Naive thymus-derived CD8-positive, alpha-beta T cell (primary cell): ENCODE results near the gene CDC42BPA. TPM values are rescaled to one million over a fixed set of nuclear protein-coding genes. Genes with fewer than 3 reads are reported as not detected.

Source experiments
- ATAC-seq, 2 donors: fragments of 150-1000 bp; cut with Tn5 transposase in 1 of 2; sonication (Bioruptor Pico), chemical (Tn5 transposase) in 1 of 2; 1 replicate in 1 of 2; 2 replicates in 1 of 2; pipeline ENCODE4 v1.10.0; 2021; ENCODE audit warnings: mild to moderate bottlenecking in 2 of 2, moderate library complexity in 2 of 2
- POLR2A ChIA-PET: fragments of 350-600 bp; sonication (Branson Sonifier 250); formaldehyde crosslinking; loops from one replicate; lab custom pipeline; 2021; ENCODE audit warnings: antibody characterized with exemption; lab: Charles Lee
- DNase-seq, 10 donors: peaks; one replicate each; pipeline versions ENCODE4 v3.0.0 to v3.0.0-alpha.2; 2020 to 2022
- H3K27ac Mint-ChIP-seq, 10 donors: one replicate each; pipeline ENCODE4 v1.8.0; 2020 to 2022; ENCODE audit warnings: mild to moderate bottlenecking in 10 of 10, mixed read lengths in 10 of 10, moderate library complexity in 4 of 10, inconsistent platforms in 1 of 10
- H3K27me3 Mint-ChIP-seq, 5 donors: one replicate each; pipeline ENCODE4 v1.8.0; 2021 to 2022; ENCODE audit warnings: mixed read lengths in 5 of 5
- H3K36me3 Mint-ChIP-seq, 3 donors: one replicate each; pipeline ENCODE4 v1.8.0; 2020 to 2022; ENCODE audit warnings: mixed read lengths in 3 of 3, mild to moderate bottlenecking in 2 of 3, inconsistent platforms in 1 of 3
- H3K4me1 Mint-ChIP-seq, 4 donors: one replicate each; pipeline ENCODE4 v1.8.0; 2021 to 2022; ENCODE audit warnings: mixed read lengths in 4 of 4
- H3K4me3 Mint-ChIP-seq, 10 donors: one replicate each; pipeline ENCODE4 v1.8.0; 2020 to 2022; ENCODE audit warnings: mild to moderate bottlenecking in 10 of 10, mixed read lengths in 10 of 10, moderate library complexity in 6 of 10, inconsistent platforms in 1 of 10
- H3K9me3 Mint-ChIP-seq, 9 donors: one replicate each; pipeline ENCODE4 v1.8.0; 2020 to 2022; ENCODE audit warnings: mixed read lengths in 9 of 9, mild to moderate bottlenecking in 3 of 9, inconsistent platforms in 1 of 9, moderate library complexity in 1 of 9
- polyA plus RNA-seq, 3 donors: library from polyadenylated mRNA; unstranded; fragments of 300-500 nt; fragmentation: Illumina TruSeq; gene quantifications; one replicate each; pipeline ENCODE4 v1.2.3, GENCODE V29; 2021
- total RNA-seq, 8 experiments: library from RNA in 2 of 8; stranded (reverse) in 2 of 8; gene quantifications; one replicate each; pipeline ENCODE4 v1.2.3 and lab custom pipeline; 2021 to 2026

The CDC42BPA gene
- total and polyA plus RNA-seq, 5 experiments from 2014 or later = 0.01 to 1.5 (median 0.18) TPM

- peaks cover 13 to 28% (median 16%) of the 10 kb centered on the region in 4 donors for H3K4me1 Mint-ChIP-seq
- no peaks in the 10 kb centered on the region for H3K9me3 Mint-ChIP-seq
- peak overlapping the region in 4 of 10 donors; percentile 45 to 65 (median 62) for H3K27ac Mint-ChIP-seq
- no peaks in the 10 kb centered on the region for H3K27me3 Mint-ChIP-seq
- ATAC-seq = no peak
- H3K36me3 Mint-ChIP-seq = peaks cover 5 to 46% (median 17%) of the 10 kb centered on the region in 3 donors
- DNase-seq = peak in 1 of 10 donors; percentile 14
- H3K4me3 Mint-ChIP-seq = no peak overlapping the region
- POLR2A ChIA-PET = no interaction called here
Measured at GRCh38 chr1:226985839-226986463, 332.3 kb downstream of the CDC42BPA start.

GRCh38 chr1:226985239-226985838, 333.0 kb downstream of the CDC42BPA start:
- ATAC-seq (no peak), DNase-seq (no peak)
- H3K9me3 Mint-ChIP-seq = no peaks in the 10 kb centered on the region
- peaks cover 5 to 46% (median 17%) of the 10 kb centered on the region in 3 donors for H3K36me3 Mint-ChIP-seq
- no peaks in the 10 kb centered on the region for H3K27me3 Mint-ChIP-seq
- no peak overlapping the region for H3K27ac Mint-ChIP-seq
- peaks cover 12 to 23% (median 13%) of the 10 kb centered on the region in 4 donors for H3K4me1 Mint-ChIP-seq
- H3K4me3 Mint-ChIP-seq = no peak overlapping the region
- POLR2A ChIA-PET = no interaction called here

GRCh38 chr1:226984521-226985238, 333.6 kb downstream of the CDC42BPA start:
- no peaks in the 10 kb centered on the region for H3K27me3 Mint-ChIP-seq
- POLR2A ChIA-PET = interaction anchor here (1.8 kb wide), 1 partner anchor 44 kb away, joined by 6 read pairs; the partner anchor contains the start of gene COQ8A
- peaks cover 6 to 16% (median 8%) of the 10 kb centered on the region in 4 donors for H3K4me1 Mint-ChIP-seq
- H3K4me3 Mint-ChIP-seq = no peak overlapping the region
- no peaks in the 10 kb centered on the region for H3K9me3 Mint-ChIP-seq
- DNase-seq = no peak
- peak overlapping the region in 3 of 10 donors; percentile 65 to 84 (median 72) for H3K27ac Mint-ChIP-seq
- peaks cover 5 to 46% (median 17%) of the 10 kb centered on the region in 3 donors for H3K36me3 Mint-ChIP-seq
- no peak for ATAC-seq

- no peak for DNase-seq
- Mint-ChIP-seq H3K4me3 (no peak overlapping the region), H3K36me3 (peaks cover 5 to 46% (median 17%) of the 10 kb centered on the region in 3 donors), H3K27ac (peak overlapping the region in 3 of 10 donors; percentile 65 to 84 (median 72)), H3K9me3 (no peaks in the 10 kb centered on the region), H3K4me1 (peaks cover 0 to 9% (median 2%) of the 10 kb centered on the region in 4 donors), H3K27me3 (no peaks in the 10 kb centered on the region)
- POLR2A ChIA-PET = interaction anchor here (1.8 kb wide), 1 partner anchor 43 kb away, joined by 6 read pairs; the partner anchor contains the start of gene COQ8A
- no peak for ATAC-seq
Measured at GRCh38 chr1:226983992-226984364, 334.3 kb downstream of the CDC42BPA start.

- Mint-ChIP-seq H3K9me3 (no peaks in the 10 kb centered on the region), H3K27me3 (no peaks in the 10 kb centered on the region), H3K4me1 (peaks cover 0 to 5% (median 2%) of the 10 kb centered on the region in 4 donors), H3K4me3 (no peak overlapping the region), H3K36me3 (peaks cover 5 to 48% (median 17%) of the 10 kb centered on the region in 3 donors), H3K27ac (peak overlapping the region in 2 of 10 donors; percentile 45 to 72)
- no peak for DNase-seq
- ATAC-seq = no peak
- POLR2A ChIA-PET = interaction anchor here (1.8 kb wide), 1 partner anchor 43 kb away, joined by 6 read pairs; the partner anchor contains the start of gene COQ8A
Measured at GRCh38 chr1:226983247-226983991, 334.9 kb downstream of the CDC42BPA start.

- Mint-ChIP-seq H3K27ac (peak overlapping the region in 1 of 10 donors; percentile 43), H3K9me3 (no peaks in the 10 kb centered on the region), H3K4me1 (peaks cover 0 to 5% (median under 1%) of the 10 kb centered on the region in 4 donors), H3K27me3 (no peaks in the 10 kb centered on the region), H3K36me3 (peaks cover 5 to 51% (median 17%) of the 10 kb centered on the region in 3 donors), H3K4me3 (no peak overlapping the region)
- POLR2A ChIA-PET = no interaction called here
- DNase-seq (no peak), ATAC-seq (no peak)
Measured at GRCh38 chr1:226982451-226983177, 335.7 kb downstream of the CDC42BPA start.

GRCh38 chr1:226981838-226982237, 336.5 kb downstream of the CDC42BPA start:
- Mint-ChIP-seq H3K9me3 (no peaks in the 10 kb centered on the region), H3K36me3 (peaks cover 3 to 45% (median 16%) of the 10 kb centered on the region in 3 donors), H3K27me3 (no peaks in the 10 kb centered on the region), H3K4me1 (peaks cover 0 to 4% (median 0%) of the 10 kb centered on the region in 4 donors), H3K27ac (no peak overlapping the region), H3K4me3 (no peak overlapping the region)
- no peak for DNase-seq
- no peak for ATAC-seq
- POLR2A ChIA-PET = interaction anchor here (0.6 kb wide), 1 partner anchor 24 kb away, joined by 3 read pairs; no protein-coding TSS in a partner anchor

GRCh38 chr1:226981386-226981817, 336.9 kb downstream of the CDC42BPA start:
- H3K27ac Mint-ChIP-seq = no peak overlapping the region
- ATAC-seq (no peak), DNase-seq (no peak)
- H3K9me3 Mint-ChIP-seq = no peaks in the 10 kb centered on the region
- POLR2A ChIA-PET = interaction anchor here (0.6 kb wide), 1 partner anchor 25 kb away, joined by 3 read pairs; no protein-coding TSS in a partner anchor
- peaks cover 0 to 2% (median 0%) of the 10 kb centered on the region in 4 donors for H3K4me1 Mint-ChIP-seq
- H3K27me3 Mint-ChIP-seq = no peaks in the 10 kb centered on the region
- no peak overlapping the region for H3K4me3 Mint-ChIP-seq
- peaks cover 0 to 44% (median 12%) of the 10 kb centered on the region in 3 donors for H3K36me3 Mint-ChIP-seq

- Mint-ChIP-seq H3K4me3 (no peak overlapping the region), H3K27ac (no peak overlapping the region), H3K9me3 (no peaks in the 10 kb centered on the region), H3K36me3 (peaks cover 0 to 38% (median 5%) of the 10 kb centered on the region in 3 donors), H3K4me1 (peaks cover 0 to 2% (median 0%) of the 10 kb centered on the region in 4 donors), H3K27me3 (no peaks in the 10 kb centered on the region)
- no peak for DNase-seq
- POLR2A ChIA-PET = interaction anchor here (0.6 kb wide), 1 partner anchor 25 kb away, joined by 3 read pairs; no protein-coding TSS in a partner anchor
- ATAC-seq = no peak
Measured at GRCh38 chr1:226980565-226981385, 337.5 kb downstream of the CDC42BPA start.

GRCh38 chr1:226980122-226980560, 338.2 kb downstream of the CDC42BPA start:
- Mint-ChIP-seq H3K9me3 (no peaks in the 10 kb centered on the region), H3K27me3 (no peaks in the 10 kb centered on the region), H3K36me3 (peaks cover 0 to 33% (median 5%) of the 10 kb centered on the region in 3 donors), H3K4me3 (no peak overlapping the region), H3K27ac (no peak overlapping the region), H3K4me1 (peaks cover 0 to 2% (median 0%) of the 10 kb centered on the region in 4 donors)
- POLR2A ChIA-PET = no interaction called here
- DNase-seq (no peak), ATAC-seq (no peak)
